Ectodermal cell (in vitro differentiated cells): ENCODE data around the gene CIB4.
"Not testable (repeated sequence)": the region's sequence is repeated elsewhere in the genome, so short reads cannot be mapped to it uniquely, and the experiment has no call there.

Experiments
- H3K27ac ChIP-seq: 2 replicates; pipeline ENCODE4 v1.7.0; 2013; ENCODE audit warnings: mild to moderate bottlenecking, low read depth, low read length; ENCODE audit not compliant: insufficient read depth, poor library complexity, severe bottlenecking
- H3K27me3 ChIP-seq: 2 replicates; pipeline ENCODE4 v1.7.0; 2013; ENCODE audit warnings: mild to moderate bottlenecking, low read length; ENCODE audit not compliant: insufficient read depth, control insufficient read depth, poor library complexity, severe bottlenecking
- H3K36me3 ChIP-seq: one replicate; pipeline ENCODE4 v1.7.0; 2013; ENCODE audit warnings: low read length; ENCODE audit not compliant: control insufficient read depth, insufficient read depth
- H3K4me1 ChIP-seq: one replicate; pipeline ENCODE4 v1.7.0; 2013; ENCODE audit warnings: low read length; ENCODE audit not compliant: control insufficient read depth, insufficient read depth
- H3K4me3 ChIP-seq: 2 replicates; pipeline ENCODE4 v1.7.0; 2013; ENCODE audit warnings: low read depth, low read length, control low read depth; ENCODE audit not compliant: insufficient read depth
- H3K9me3 ChIP-seq: 2 replicates; pipeline ENCODE4 v1.7.0; 2013; ENCODE audit warnings: mild to moderate bottlenecking, low read length, moderate library complexity; ENCODE audit not compliant: control insufficient read depth
- WGBS, 2 experiments: methylation state at CpG; one replicate each; pipeline ENCODE4 v1.1.7; 2013; ENCODE audit warnings: missing lambda C conversion rate in 2 of 2; 5-methylcytosine and 5-hydroxymethylcytosine counted together

CIB4 gene

DNA sequence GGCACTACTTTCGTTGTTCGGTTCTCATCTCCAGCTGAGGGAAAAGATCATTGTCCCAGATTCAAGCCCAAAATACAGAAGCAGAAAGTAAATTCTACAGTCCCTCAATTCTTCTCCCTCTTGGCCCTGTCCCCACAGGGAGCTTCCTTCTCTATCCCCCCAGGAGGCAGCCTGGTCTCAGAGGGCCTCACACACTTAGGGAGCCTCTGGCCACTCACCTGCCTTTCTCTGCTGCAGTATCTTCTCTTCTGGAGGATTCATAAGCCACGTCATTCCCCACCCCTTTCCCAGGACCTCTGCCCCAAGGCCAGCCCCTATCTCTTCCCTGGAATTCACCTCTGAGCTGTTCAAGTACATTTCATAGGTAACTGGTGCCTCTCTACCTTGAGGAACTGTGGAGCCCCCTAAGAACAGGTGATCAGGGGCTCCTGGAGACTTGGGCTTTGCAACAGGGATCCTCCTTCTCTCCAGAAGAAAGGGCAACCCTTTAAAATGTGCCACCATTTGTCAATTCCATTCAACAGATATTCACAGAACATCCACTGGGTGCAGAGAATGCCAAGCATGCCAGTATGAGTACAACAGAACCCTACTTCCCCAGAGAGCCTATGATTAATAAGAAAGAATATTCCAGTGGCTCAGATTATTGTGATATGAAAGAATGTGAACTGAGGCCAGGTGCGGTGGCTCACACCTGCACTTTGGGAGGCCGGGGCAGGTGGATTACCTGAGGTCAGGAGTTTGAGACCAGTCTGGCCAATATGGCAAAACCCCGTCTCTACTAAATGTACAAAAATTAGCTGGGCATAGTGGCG lies 72.9 kb downstream of the CIB4 start:
- H3K36me3 ChIP-seq: no peaks in the 10 kb centered on the region
- no peaks in the 10 kb centered on the region for H3K27me3 ChIP-seq
- H3K9me3 ChIP-seq: no peaks in the 10 kb centered on the region
- H3K27ac ChIP-seq: no peak overlapping the region
- H3K4me3 ChIP-seq: no peak overlapping the region
- H3K4me1 ChIP-seq: peaks cover 18% of the 10 kb centered on the region
- 61 to 64% methylated on average over 7 of the region's 7 CpGs for WGBS, 2 experiments

DNA sequence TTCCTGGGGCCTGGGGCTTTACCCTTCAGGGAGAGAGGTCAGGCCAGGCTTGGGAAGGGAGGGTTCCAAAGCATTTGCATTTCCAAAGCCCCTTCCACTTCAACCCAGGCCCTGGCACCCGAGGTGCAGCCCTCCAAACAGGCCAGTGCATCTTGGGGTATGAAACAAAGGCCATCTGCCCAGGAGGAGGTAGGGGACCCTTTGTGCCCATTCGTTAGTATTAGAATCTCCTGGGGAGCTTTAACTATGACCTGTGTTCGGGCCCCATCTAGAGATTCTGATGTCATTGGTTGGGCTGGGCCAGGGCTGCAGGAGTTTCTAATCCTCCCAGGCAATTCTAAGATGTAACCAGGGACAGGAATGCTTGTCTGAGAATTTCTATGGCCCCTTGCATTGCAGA lies 73.6 kb downstream of the CIB4 start:
- H3K27ac ChIP-seq: no peak overlapping the region
- H3K36me3 ChIP-seq: no peaks in the 10 kb centered on the region
- peaks cover 23% of the 10 kb centered on the region for H3K4me1 ChIP-seq
- H3K27me3 ChIP-seq: peaks cover 4% of the 10 kb centered on the region
- 5 to 6% methylated on average over 3 of the region's 3 CpGs for WGBS, 2 experiments
- H3K9me3 ChIP-seq: no peaks in the 10 kb centered on the region
- no peak overlapping the region for H3K4me3 ChIP-seq

DNA sequence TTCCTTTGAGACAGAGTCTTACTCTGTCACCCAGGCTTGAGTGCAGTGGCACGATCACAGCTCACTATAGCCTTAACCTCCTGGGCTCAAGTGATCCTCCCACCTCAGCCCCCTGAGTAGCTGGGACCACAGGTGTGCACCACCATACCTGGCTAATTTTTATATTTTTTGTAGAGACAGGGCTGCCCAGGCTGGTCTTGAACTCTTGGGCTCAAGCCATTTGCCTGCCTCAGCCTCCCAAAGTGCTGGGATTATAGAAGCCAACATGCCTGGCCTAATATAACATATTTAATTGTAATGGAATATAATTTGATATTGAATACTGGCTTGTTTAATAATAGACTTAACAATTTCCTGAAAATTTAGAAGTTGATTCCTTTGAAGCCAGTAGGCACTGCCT lies 74.4 kb downstream of the CIB4 start:
- H3K36me3 ChIP-seq, H3K4me3 ChIP-seq, H3K27ac ChIP-seq, H3K9me3 ChIP-seq: not testable (repeated sequence)
- Histone ChIP-seq H3K27me3 (peaks cover 11% of the 10 kb centered on the region), H3K4me1 (peaks cover 24% of the 10 kb centered on the region)
- 76 to 80% methylated on average over 1 of the region's 1 CpG for WGBS, 2 experiments

DNA sequence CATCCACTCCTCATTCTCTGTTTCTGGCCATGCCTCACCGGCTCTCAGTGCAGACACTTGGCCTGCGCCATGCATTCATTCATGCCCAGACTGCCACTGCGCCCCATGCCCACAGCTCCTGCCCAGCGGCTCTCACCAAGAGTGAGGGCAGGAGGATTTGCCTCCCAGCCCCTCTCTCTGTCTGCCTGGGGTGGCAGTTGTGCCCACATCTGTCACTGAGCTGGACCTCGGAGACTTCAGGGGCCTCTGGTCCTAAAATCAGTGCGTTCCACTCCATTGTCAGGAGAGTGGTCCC lies 75.1 kb downstream of the CIB4 start:
- Histone ChIP-seq H3K27ac (no peak overlapping the region), H3K9me3 (no peaks in the 10 kb centered on the region), H3K27me3 (peaks cover 14% of the 10 kb centered on the region), H3K36me3 (no peaks in the 10 kb centered on the region), H3K4me1 (peaks cover 24% of the 10 kb centered on the region), H3K4me3 (no peak overlapping the region)
- WGBS, 2 experiments: 90 to 95% methylated on average over 6 of the region's 6 CpGs

DNA sequence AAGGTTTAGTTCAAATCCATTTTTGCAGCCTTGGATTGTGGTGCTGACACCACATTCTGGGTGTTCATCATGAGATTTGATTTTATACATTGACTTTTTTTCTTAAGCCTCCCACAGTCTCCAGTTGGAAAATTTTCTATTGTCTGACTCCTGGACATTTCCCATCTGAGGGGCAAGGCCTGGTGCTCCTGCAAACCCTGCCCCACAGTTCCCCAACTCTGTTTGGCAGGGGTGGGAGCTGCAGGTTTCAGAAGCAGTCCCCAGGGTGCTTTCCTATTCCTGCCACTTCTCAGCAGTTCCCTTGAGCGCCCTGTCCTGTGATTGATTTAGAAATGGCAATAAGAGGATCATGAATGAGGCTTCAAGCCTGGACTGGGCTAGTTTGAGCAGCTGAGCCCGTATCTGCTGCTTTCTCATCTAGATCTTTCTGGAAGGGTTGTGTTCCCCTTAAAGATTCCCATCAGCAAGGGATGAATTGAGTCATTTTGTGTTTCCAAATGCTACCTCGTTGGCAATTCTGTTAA lies 77.0 kb downstream of the CIB4 start:
- no peak overlapping the region for H3K27ac ChIP-seq
- H3K36me3 ChIP-seq: no peaks in the 10 kb centered on the region
- H3K4me1 ChIP-seq: peaks cover 25% of the 10 kb centered on the region
- 88 to 91% methylated on average over 3 of the region's 3 CpGs for WGBS, 2 experiments
- H3K27me3 ChIP-seq: peaks cover 14% of the 10 kb centered on the region
- H3K4me3 ChIP-seq: no peak overlapping the region
- H3K9me3 ChIP-seq: no peaks in the 10 kb centered on the region

DNA sequence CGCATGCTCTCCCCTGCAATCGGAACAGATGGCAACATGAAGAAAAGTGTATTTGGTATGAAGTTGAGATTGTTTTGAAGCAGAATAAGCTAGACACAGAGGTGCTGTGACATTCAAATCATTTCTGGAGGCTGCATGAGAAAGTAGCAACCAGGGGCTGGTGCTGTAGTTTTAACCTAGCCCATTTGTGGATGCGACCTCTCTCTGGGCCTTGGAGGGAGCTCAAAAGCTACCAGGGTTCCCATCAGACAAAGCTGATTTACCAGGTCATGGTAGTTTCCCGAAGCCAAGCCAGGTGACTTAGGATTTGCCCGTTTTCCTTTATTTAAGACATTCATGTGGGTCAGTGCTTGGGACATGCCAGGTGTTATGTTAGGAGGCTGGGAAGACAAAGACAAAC lies 77.5 kb downstream of the CIB4 start:
- Histone ChIP-seq H3K4me3 (no peak overlapping the region), H3K27me3 (peaks cover 14% of the 10 kb centered on the region), H3K9me3 (no peaks in the 10 kb centered on the region), H3K36me3 (no peaks in the 10 kb centered on the region), H3K4me1 (peaks cover 27% of the 10 kb centered on the region), H3K27ac (no peak overlapping the region)
- WGBS, 2 experiments: 91 to 94% methylated on average over 5 of the region's 5 CpGs

DNA sequence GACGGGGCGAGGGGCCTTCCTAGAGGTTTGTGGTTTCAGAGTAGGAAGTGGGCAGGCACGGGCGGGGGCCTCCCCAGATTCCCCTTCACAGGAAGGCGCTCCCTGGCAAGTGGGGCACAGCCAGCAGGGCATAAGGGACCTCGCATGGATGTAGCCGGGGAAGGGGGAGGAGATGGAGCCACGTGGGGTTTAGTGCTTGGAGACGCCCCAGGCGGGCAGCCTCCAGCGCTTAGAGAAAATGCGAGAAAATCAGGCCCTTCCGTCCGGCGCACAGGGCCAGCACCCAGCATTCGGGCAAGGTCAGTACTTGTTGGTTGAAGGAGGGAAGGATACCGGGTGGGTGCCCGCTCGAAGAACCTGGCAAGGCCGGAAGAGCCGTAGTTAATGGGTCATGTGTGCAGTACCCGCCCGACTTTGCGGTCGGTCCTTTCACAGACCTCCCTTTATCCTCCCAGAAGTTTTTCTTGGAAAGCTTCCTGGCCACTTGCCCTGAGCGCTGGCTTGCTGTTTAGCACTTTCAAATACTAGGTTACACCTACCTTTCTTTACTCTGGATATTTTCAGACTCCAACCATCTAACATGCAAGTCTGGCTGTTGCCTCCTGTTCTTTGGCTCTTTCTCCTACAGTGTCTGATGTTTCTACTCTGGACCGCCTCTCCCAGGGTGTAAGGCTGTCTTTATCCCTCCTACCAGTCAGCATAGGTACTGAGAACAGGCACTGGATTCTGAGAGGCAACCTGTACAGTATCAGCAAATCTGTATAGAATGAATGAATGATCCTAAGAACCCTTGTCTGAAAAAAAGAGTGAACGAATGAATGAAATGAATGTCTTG lies 78.1 kb downstream of the CIB4 start:
- Histone ChIP-seq H3K4me1 (peaks cover 30% of the 10 kb centered on the region), H3K36me3 (no peaks in the 10 kb centered on the region), H3K9me3 (no peaks in the 10 kb centered on the region), H3K27ac (no peak overlapping the region), H3K4me3 (no peak overlapping the region), H3K27me3 (peaks cover 14% of the 10 kb centered on the region)
- WGBS, 2 experiments: 87 to 91% methylated on average over 28 of the region's 28 CpGs

DNA sequence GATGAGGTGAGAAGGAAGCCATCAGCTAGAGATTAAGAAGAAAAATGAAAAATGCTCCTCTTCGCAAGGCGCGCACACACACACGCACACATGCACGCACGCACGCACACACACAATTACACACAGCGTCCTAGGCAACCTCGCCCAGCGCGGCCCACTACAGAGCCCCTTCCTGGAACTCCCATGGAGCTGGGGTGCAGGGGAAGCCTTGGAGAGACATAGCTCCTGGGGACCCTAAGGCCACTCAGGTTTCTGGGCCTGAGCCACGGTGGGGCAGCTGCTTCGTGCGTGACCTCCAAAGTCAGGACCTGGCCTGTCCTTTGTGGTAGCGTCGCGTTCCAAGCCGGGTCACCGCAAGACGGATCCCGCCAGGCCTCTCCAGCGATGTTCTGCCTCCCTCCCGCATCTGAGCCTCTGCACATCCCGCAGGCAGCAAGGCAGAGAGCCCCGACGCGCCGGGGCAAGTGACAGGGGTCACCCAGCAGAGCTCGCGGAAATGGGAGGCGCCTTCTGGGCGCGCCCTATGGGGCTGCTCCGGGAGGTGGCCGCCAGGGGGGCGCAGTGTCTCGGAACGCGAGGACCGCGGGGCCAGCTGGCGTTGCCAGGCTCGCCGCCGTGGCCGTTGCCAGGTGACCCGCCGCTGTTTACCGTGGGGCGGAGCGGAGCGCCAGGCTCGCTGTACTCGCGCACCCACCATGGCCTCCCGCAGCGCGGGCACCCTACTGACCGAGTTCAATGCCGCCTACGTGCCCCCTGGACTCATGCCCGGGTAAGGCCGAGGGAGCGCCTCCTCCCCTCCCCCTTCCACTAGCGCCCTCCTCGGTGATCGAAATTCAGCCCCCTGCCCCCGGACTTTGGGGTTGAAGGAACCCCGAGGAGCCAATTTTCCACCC lies 79.0 kb downstream of the CIB4 start:
- 73 to 75% methylated on average over 69 of the region's 69 CpGs for WGBS, 2 experiments
- no peak overlapping the region for H3K27ac ChIP-seq
- no peaks in the 10 kb centered on the region for H3K9me3 ChIP-seq
- H3K27me3 ChIP-seq: peaks cover 14% of the 10 kb centered on the region
- no peaks in the 10 kb centered on the region for H3K36me3 ChIP-seq
- no peak overlapping the region for H3K4me3 ChIP-seq
- H3K4me1 ChIP-seq: peaks cover 29% of the 10 kb centered on the region

DNA sequence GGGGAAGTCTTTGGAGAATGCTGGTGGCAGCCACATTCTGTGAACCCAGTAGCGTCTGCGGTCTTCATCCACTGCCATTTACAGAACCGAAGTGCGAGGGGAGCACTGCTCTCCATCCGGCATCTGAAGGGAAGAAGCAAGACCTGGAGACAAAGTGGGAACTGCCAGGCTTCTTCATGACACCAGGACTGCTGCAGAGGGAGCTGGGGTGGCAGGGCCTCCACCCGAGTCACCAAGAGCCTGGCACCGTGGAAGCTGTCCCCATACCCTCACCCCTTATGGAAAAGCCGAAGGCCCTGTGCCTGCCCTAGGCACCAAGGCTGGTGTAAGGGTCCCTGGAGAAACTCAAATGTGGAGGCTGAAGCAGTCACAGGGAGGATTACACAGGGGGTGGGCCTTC lies 79.8 kb downstream of the CIB4 start:
- Histone ChIP-seq H3K4me3 (no peak overlapping the region), H3K4me1 (peaks cover 29% of the 10 kb centered on the region), H3K9me3 (no peaks in the 10 kb centered on the region), H3K27me3 (peaks cover 14% of the 10 kb centered on the region), H3K27ac (no peak overlapping the region), H3K36me3 (no peaks in the 10 kb centered on the region)
- WGBS, 2 experiments: 94 to 95% methylated on average over 8 of the region's 8 CpGs
